ENCODE results near the gene GAPDH.

Gene GAPDH

DNA sequence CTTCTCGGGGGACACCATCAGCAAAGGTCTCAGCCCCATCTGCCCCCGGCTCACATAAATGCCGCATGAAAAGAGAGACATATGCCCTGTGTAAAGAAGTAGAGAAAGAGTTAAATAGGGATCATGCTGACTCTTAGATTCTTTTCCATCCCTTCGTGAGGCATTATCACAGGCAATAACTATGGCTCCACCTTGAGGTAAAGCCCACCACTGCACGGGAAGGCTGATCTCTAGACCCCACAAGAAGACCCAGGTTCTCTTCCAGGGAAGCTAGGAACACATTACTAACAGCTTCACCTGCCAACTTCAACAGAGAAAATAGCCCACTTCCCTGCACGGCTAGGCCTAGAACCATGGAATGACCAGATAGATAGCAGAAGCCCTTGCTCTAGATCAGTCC is 47.9 kb downstream of the GAPDH start:
- TF ChIP-seq RAD21 (IDR thresholded peaks at IDR 0.05; ENCODE audit: low read depth) (no peak), TAF1 (IDR thresholded peaks at IDR 0.05; ENCODE audit: low read depth) (no peak), CREB1 (IDR thresholded peaks at IDR 0.05; ENCODE audit: low read depth) (no peak), FOXM1 (IDR thresholded peaks at IDR 0.05; ENCODE audit: borderline replicate concordance, low read depth) (no peak), CEBPB (IDR thresholded peaks at IDR 0.05) (no peak), NFIC (IDR thresholded peaks at IDR 0.05) (no peak), TCF12 (IDR thresholded peaks at IDR 0.05; ENCODE audit: low read depth) (no peak), YY1 (IDR thresholded peaks at IDR 0.05; ENCODE audit: low read depth) (no peak), TEAD4 (IDR thresholded peaks at IDR 0.05) (no peak)
- TF ChIP-seq, protein P1, sequence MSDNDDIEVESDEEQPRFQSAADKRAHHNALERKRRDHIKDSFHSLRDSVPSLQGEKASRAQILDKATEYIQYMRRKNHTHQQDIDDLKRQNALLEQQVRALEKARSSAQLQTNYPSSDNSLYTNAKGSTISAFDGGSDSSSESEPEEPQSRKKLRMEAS (IDR thresholded peaks at IDR 0.05): no peak
- TF ChIP-seq, protein P2, sequence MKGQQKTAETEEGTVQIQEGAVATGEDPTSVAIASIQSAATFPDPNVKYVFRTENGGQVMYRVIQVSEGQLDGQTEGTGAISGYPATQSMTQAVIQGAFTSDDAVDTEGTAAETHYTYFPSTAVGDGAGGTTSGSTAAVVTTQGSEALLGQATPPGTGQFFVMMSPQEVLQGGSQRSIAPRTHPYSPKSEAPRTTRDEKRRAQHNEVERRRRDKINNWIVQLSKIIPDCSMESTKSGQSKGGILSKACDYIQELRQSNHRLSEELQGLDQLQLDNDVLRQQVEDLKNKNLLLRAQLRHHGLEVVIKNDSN (IDR thresholded peaks at IDR 0.05): no peak

DNA sequence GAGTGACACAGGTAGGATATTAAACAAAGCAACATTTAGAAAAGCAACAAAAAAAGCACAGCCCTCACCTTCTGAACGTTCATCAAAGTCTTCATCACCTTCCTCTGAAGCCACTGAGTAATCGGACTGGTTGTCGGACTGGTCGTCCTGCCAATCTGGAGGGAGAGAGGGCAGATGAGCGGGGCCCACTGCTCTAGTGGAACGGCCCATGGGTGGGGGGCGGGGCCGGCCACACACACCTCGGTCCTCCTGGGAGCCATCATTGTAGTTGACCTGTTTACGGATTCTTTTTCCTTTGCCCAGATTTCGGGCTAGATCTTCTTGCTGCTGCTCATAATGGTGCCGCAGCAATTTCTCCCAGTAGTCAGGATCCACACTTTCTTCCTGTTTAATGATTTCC is 48.6 kb downstream of the GAPDH start:
- TF ChIP-seq, protein P1 (IDR thresholded peaks at IDR 0.05): no peak
- no peak for TF ChIP-seq TAF1 (IDR thresholded peaks at IDR 0.05; ENCODE audit: low read depth)
- no peak for TF ChIP-seq TEAD4 (IDR thresholded peaks at IDR 0.05)
- no peak for TF ChIP-seq YY1 (IDR thresholded peaks at IDR 0.05; ENCODE audit: low read depth)
- TF ChIP-seq NFIC (IDR thresholded peaks at IDR 0.05): no peak
- no peak for TF ChIP-seq CEBPB (IDR thresholded peaks at IDR 0.05)
- TF ChIP-seq EGR1 (IDR thresholded peaks at IDR 0.05): no peak
- no peak for TF ChIP-seq FOXM1 (IDR thresholded peaks at IDR 0.05; ENCODE audit: borderline replicate concordance, low read depth)
- no peak for TF ChIP-seq TCF12 (IDR thresholded peaks at IDR 0.05; ENCODE audit: low read depth)
- TF ChIP-seq EP300 (IDR thresholded peaks at IDR 0.05; ENCODE audit: borderline replicate concordance): no peak
- TF ChIP-seq RAD21 (IDR thresholded peaks at IDR 0.05; ENCODE audit: low read depth): no peak
- TF ChIP-seq, protein P3, sequence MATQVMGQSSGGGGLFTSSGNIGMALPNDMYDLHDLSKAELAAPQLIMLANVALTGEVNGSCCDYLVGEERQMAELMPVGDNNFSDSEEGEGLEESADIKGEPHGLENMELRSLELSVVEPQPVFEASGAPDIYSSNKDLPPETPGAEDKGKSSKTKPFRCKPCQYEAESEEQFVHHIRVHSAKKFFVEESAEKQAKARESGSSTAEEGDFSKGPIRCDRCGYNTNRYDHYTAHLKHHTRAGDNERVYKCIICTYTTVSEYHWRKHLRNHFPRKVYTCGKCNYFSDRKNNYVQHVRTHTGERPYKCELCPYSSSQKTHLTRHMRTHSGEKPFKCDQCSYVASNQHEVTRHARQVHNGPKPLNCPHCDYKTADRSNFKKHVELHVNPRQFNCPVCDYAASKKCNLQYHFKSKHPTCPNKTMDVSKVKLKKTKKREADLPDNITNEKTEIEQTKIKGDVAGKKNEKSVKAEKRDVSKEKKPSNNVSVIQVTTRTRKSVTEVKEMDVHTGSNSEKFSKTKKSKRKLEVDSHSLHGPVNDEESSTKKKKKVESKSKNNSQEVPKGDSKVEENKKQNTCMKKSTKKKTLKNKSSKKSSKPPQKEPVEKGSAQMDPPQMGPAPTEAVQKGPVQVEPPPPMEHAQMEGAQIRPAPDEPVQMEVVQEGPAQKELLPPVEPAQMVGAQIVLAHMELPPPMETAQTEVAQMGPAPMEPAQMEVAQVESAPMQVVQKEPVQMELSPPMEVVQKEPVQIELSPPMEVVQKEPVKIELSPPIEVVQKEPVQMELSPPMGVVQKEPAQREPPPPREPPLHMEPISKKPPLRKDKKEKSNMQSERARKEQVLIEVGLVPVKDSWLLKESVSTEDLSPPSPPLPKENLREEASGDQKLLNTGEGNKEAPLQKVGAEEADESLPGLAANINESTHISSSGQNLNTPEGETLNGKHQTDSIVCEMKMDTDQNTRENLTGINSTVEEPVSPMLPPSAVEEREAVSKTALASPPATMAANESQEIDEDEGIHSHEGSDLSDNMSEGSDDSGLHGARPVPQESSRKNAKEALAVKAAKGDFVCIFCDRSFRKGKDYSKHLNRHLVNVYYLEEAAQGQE (IDR thresholded peaks at IDR 0.05; ENCODE audit: low read depth): no peak
- TF ChIP-seq CREB1 (IDR thresholded peaks at IDR 0.05; ENCODE audit: low read depth): no peak
- no peak for TF ChIP-seq ZBTB7A (IDR thresholded peaks at IDR 0.05; ENCODE audit: low read depth)
- TF ChIP-seq, protein P2 (IDR thresholded peaks at IDR 0.05): no peak

DNA sequence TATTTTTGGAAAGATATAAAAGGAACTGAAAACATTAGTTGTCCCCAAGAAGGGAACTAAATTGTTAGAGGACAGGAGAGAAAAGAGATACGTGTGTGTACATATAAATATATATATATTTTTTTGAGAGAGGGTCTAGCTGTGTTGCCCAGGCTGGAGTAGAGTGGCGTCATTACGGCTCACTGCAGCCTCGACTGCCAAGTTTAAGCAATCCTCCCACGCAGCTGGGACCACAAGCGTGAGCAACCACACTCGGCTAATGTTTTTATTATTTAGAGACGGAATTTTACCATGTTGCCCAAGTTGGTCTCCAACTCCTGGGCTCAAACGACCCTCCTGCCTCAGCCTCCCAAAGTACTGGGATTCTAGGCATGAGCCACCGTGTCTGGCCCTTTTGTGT is 50.0 kb downstream of the GAPDH start:
- TF ChIP-seq NFIC (IDR thresholded peaks at IDR 0.05): no peak
- TF ChIP-seq, protein P3 (IDR thresholded peaks at IDR 0.05; ENCODE audit: low read depth): no peak
- no peak for TF ChIP-seq ZBTB7A (IDR thresholded peaks at IDR 0.05; ENCODE audit: low read depth)
- TF ChIP-seq FOXM1 (IDR thresholded peaks at IDR 0.05; ENCODE audit: borderline replicate concordance, low read depth): no peak
- no peak for TF ChIP-seq YY1 (IDR thresholded peaks at IDR 0.05; ENCODE audit: low read depth)
- TF ChIP-seq, protein P1 (IDR thresholded peaks at IDR 0.05): no peak
- TF ChIP-seq RAD21 (IDR thresholded peaks at IDR 0.05; ENCODE audit: low read depth): no peak
- TF ChIP-seq CREB1 (IDR thresholded peaks at IDR 0.05; ENCODE audit: low read depth): no peak
- TF ChIP-seq TEAD4 (IDR thresholded peaks at IDR 0.05): no peak
- no peak for TF ChIP-seq EGR1 (IDR thresholded peaks at IDR 0.05)
- TF ChIP-seq TCF12 (IDR thresholded peaks at IDR 0.05; ENCODE audit: low read depth): no peak

DNA sequence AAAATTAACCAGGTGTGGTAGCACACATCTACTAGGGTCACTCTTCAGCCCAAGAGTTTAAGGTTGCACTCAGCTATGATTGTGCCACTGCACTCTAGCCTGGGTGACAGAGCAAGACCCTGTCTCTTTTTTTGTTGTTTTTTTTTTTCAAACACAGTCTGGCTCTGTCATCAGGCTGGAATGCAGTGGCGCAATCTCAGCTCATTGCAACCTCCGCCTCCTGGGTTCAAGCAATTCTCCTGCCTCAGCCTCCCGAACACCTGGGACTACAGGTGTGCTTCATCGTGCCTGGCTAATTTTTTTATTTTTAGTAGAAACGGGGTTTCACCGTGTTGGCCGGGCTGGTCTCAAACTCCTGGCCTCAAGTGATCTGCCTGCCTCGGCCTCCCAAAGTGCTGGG is 52.3 kb downstream of the GAPDH start:
- TF ChIP-seq TEAD4 (IDR thresholded peaks at IDR 0.05) (peak; percentile 56), CEBPB (IDR thresholded peaks at IDR 0.05) (peak; percentile 87)
